Choroid plexus epithelial cell (primary cell): Measurements from ENCODE around the gene ARHGEF12.

Experiments
- DNase-seq: peaks from one replicate; pipeline ENCODE4 v3.0.0-alpha.2; 2010; ENCODE audit warnings: low read depth
- H3K4me3 ChIP-seq: 2 replicates; pipeline ENCODE4 v1.5.1; 2011; ENCODE audit warnings: low read depth, mild to moderate bottlenecking, control low read depth, low read length, moderate library complexity
- TF ChIP-seq, protein P1 (sequence below): conservative IDR thresholded peaks from 2 replicates; pipeline ENCODE4 v1.5.1; 2011; ENCODE audit warnings: low read depth, mild to moderate bottlenecking, control low read depth, inconsistent platforms, low read length, moderate library complexity

ARHGEF12 gene

DNA sequence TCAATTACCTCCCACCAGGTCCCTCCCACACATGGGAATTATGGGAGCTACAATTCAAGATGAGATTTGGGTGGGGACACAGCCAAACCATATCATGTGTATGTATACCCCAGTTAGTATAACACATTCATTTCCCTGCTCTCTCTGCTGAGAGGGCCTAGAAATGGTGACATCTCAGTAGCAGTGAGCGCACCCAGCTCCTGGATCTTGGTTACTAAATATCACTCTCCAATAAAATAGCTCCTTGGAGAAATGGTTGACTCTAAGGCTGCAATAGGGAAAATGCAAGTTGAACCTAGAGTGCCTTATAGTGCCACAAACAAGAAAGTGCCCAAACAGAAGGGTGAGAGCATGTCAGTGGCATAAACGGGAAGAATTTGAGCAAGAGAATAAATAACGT is 59.6 kb downstream of the ARHGEF12 start:
- TF ChIP-seq, protein P1, sequence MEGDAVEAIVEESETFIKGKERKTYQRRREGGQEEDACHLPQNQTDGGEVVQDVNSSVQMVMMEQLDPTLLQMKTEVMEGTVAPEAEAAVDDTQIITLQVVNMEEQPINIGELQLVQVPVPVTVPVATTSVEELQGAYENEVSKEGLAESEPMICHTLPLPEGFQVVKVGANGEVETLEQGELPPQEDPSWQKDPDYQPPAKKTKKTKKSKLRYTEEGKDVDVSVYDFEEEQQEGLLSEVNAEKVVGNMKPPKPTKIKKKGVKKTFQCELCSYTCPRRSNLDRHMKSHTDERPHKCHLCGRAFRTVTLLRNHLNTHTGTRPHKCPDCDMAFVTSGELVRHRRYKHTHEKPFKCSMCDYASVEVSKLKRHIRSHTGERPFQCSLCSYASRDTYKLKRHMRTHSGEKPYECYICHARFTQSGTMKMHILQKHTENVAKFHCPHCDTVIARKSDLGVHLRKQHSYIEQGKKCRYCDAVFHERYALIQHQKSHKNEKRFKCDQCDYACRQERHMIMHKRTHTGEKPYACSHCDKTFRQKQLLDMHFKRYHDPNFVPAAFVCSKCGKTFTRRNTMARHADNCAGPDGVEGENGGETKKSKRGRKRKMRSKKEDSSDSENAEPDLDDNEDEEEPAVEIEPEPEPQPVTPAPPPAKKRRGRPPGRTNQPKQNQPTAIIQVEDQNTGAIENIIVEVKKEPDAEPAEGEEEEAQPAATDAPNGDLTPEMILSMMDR, result no peak
- no peak for DNase-seq
- H3K4me3 ChIP-seq, result no peak overlapping the region

DNA sequence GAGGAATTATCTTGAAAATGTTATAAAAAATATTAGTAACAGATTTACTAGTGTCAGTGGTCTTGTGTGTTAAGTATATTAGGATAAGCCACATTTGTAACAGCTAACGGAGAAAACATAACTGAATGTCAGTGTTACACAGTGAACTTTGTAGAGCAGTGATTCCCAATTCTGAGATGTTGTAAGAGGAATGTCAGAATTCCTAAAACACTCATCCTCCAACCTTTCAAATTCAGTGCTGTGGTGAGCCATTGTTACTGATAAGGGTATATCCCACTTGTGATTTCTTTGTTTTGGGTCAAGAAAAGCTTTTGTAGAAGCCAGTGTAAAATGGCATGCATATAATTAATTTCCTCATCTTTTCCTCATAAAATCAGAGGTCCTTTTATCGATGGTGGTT is 61.9 kb downstream of the ARHGEF12 start:
- TF ChIP-seq, protein P1, result no peak
- no peak overlapping the region for H3K4me3 ChIP-seq
- DNase-seq, result peak; percentile 29

DNA sequence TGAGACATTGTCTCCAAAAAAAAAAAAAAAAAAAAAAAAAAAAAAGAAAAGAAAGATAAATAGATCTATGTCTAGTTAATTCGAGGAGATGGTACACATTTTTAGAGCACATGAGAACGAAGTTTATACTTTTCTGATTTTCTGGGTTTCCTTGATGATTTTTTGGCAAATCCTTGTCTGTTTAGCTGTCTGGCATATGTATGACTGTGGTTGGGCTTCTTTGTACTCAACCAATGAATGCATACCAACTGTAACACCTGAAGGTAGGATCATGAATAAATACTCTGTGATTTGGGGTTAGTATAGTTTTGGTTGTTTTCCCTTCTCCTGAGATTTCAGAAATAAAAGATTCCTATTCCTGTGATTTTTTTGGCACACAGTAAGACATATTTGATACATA is 63.1 kb downstream of the ARHGEF12 start:
- DNase-seq, result no peak
- TF ChIP-seq, protein P1, result no peak
- H3K4me3 ChIP-seq, result no peak overlapping the region

DNA sequence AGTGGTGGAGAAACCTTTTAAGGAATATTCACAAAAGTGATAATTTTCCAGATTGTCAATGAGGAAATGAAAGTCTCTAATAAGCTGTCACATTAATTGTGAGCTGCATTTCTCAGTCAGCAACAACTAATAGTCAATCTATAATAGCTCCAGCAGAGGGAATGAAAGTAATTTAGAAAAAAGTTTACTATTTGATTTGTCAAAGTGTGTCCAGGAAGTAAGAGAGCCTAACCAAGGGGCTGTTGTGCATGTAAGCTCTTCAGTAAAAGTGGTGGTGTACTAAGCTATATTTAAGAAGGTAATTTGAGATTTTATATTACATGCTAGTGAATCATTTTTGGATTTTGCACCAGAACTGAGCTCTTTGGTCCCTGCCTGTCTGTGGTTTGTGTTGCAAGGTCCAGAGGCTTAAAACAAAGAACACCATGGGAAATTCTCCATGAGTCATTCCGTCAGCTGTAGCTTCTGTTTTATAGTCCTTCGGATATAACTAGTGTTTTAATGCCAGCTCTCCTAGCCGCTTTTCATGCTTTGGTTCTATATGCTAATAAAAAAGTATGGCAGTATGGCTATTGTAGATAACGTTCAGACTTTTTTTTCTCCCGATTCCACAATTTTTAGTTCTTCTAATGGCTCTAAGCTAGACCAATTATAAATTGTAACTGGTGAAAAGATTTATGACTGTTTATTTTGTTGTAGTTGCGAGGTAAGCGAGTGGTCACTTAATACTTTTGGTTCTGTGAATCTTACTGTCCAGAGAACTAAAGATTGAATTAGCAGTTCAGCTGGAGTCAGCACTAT is 64.6 kb downstream of the ARHGEF12 start:
- H3K4me3 ChIP-seq, result peak overlapping the region; percentile 43
- DNase-seq, result peak; percentile 99
- TF ChIP-seq, protein P1, result no peak

DNA sequence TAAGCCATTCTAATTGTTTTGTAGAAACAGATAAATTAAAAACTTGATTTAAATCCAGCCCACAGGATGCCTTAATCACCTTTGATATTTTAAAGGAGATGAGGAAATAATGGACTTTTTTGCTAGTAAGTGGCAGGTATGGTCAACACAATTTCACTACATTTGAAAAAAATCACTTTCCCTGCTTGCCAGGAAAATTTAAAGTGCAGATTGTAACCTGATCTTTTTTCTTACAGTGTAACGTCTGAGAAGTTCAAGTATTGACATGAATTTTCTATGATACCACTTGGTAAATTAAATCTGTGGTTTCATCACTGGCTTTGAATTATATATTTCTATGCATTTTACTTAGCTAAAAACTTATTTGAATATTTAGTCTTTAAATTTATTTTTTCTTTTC is 65.3 kb downstream of the ARHGEF12 start:
- H3K4me3 ChIP-seq, result peak overlapping the region; percentile 43

DNA sequence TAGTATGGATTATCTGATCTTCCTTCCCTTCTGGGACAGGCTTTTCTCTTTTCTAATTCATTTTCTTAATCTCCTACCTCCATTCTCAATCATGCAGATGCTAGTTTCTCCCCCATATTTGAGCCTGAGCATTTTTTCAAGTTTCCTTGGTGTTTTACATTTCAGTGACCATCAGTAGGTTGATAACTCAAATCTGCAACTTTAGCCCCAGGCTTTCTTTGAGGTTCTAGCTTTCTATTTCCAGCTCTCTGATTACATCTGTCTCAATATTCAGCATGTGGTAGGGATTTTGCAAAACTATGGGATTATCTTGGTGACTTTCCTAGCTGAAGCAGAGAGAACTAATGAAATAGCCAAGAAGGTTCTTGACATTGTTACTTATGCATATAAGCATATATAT is 67.8 kb downstream of the ARHGEF12 start:
- H3K4me3 ChIP-seq, result no peak overlapping the region
- no peak for DNase-seq
- TF ChIP-seq, protein P1, result no peak

More for the DNA sequence above, 65.3 kb downstream of the ARHGEF12 start:
- DNase-seq, result peak; percentile 49
- TF ChIP-seq, protein P1, result no peak

DNA sequence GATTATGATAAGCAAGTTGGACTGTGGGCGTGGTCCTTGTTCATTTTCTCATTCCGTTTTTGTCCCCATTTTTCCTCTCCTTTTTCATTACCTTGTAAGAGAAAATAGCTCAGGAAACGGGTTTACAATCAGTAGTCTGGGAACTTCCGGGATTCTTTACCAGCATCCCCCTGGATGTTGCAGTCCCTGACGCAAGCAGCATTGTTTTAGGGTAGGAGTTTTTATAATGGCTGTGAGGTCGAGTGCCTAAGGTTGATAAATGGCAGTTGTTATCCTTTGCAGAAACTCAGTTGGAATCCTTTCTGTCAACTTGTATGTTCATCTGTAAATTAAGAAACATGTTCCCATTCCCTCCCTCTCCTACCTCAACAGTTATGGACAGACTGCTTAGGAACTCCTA is 68.3 kb downstream of the ARHGEF12 start:
- TF ChIP-seq, protein P1, result no peak
- no peak for DNase-seq
- no peak overlapping the region for H3K4me3 ChIP-seq
